Heart left ventricle (tissue), 16 donors: ENCODE data around the gene GABBR2. TPM values are rescaled to one million over a fixed set of nuclear protein-coding genes. Genes with fewer than 3 reads are reported as not detected.

Experiments used
- ATAC-seq, 4 donors: fragments of 200-7000 bp; cut with Tn5 transposase; one replicate each; pipeline ENCODE4 v1.9.1; 2020 to 2022; ENCODE audit warnings: moderate library complexity in 4 of 4, mild to moderate bottlenecking in 3 of 4, moderate number of reproducible peaks in 1 of 4
- DNase-seq, 5 donors: peaks; one replicate each; pipeline ENCODE4 v3.0.0-alpha.2; 2020
- H3K27ac ChIP-seq, 12 donors: fragments of 200-600 bp; sonication (generic) in 4 of 12; one replicate each; pipeline versions ENCODE4 v1.5.0 to v1.8.0; 2016 to 2022; ENCODE audit warnings: mild to moderate bottlenecking in 2 of 12
- H3K27me3 ChIP-seq, 9 donors: fragments of 200-600 bp; sonication (generic) in 2 of 9; one replicate each; pipeline versions ENCODE4 v1.5.1 to v1.8.0; 2016 to 2022; ENCODE audit warnings: mild to moderate bottlenecking in 3 of 9
- H3K36me3 ChIP-seq, 9 donors: fragments of 200-600 bp; sonication (generic) in 2 of 9; one replicate each; pipeline versions ENCODE4 v1.5.0 to v1.8.0; 2018 to 2022; ENCODE audit warnings: mild to moderate bottlenecking in 2 of 9
- H3K4me1 ChIP-seq, 12 donors: fragments of 200-600 bp; sonication (generic) in 4 of 12; one replicate each; pipeline versions ENCODE4 v1.5.0 to v1.8.0; 2016 to 2022; ENCODE audit warnings: mild to moderate bottlenecking in 3 of 12
- H3K4me3 ChIP-seq, 12 donors: fragments of 200-600 bp; sonication (generic) in 4 of 12; one replicate each; pipeline versions ENCODE4 v1.5.0 to v1.8.0; 2017 to 2022; ENCODE audit warnings: mild to moderate bottlenecking in 9 of 12, moderate library complexity in 4 of 12
- H3K9me3 ChIP-seq, 12 donors: fragments of 200-600 bp; sonication (generic) in 4 of 12; one replicate each; pipeline versions ENCODE4 v1.5.0 to v1.8.0; 2016 to 2022; ENCODE audit warnings: mild to moderate bottlenecking in 1 of 12
- POLR2A ChIP-seq, 2 donors: fragments of 450-650 bp; IDR thresholded peaks; one replicate each; pipeline ENCODE4 v1.6.1; 2017; ENCODE audit warnings: antibody characterized with exemption in 2 of 2, mild to moderate bottlenecking in 2 of 2, moderate library complexity in 2 of 2
- WGBS, 4 donors: extraction: QIAGEN DNeasy Blood & Tissue Kit in 2 of 4; methylation state at CpG; one replicate each; pipeline versions ENCODE4 v1.1.5 to v1.1.7; 2013 to 2018; 5-methylcytosine and 5-hydroxymethylcytosine counted together
- intact Hi-C, 10 donors: fragments of 100-400 bp; cut with DNase I; formaldehyde crosslinking; loops; one replicate each; pipeline versions ENCODE4 v1.11.1 to v1.14.2; 2022
- polyA plus RNA-seq, 2 donors: library from polyadenylated mRNA; stranded (reverse); fragments of 200-250 nt; gene quantifications; one replicate each; pipeline ENCODE4 v1.2.3, GENCODE V29; 2013
- total RNA-seq, 9 donors: library from RNA; depleted of rRNA in 2 of 9; stranded (reverse); fragments of >200 nt in 2 of 9; fragmentation: NEBNext Ultra II Directional in 3 of 9; extraction: Animal tissue kit (Norgen Biotek cat#: 25700) in 3 of 9; gene quantifications; one replicate each; pipeline versions ENCODE4 v1.1.0 to v1.2.4, GENCODE V29; 2016 to 2023
- TF ChIP-seq, protein P1 (sequence below), 12 donors: fragments of 200-600 bp; sonication (generic) in 4 of 12; IDR thresholded peaks; one replicate each; pipeline versions ENCODE4 v1.5.0 to v1.8.0; 2018 to 2022; ENCODE audit warnings: antibody characterized with exemption in 12 of 12, mild to moderate bottlenecking in 5 of 12
- donor health status: ischemic (EF 13 %, LVEDD 7.1; RV severe dilation, severe dysfunction).
- donor health status: healthy with polysubstance abuse.
- donor health status: DM: no; HTN: yes; CAD: no.
- donor health status: DM: no; HTN: no; CAD: no.
- donor health status: ischemic (EF 25% LVEDD 6.9; RV normal size, moderate dysfunction).
- donor health status: ischemic (EF 25% LVEDD 5.7; RV mildly dilated, moderate dysfunction).
- donor health status: healthy.
- donor health status: DM: yes; HTN: yes; CAD: no.
- donor health status: ischemic (EF 35%, LVEDD 5.7; RV mildly dilated, moderate dysfunction).
- donor health status: nonischemic (EF 11% LVEDD 7.7; RV severe dilation, severe dysfunction).
- donor health status: DM: yes; HTN: yes; CAD: no.
- donor health status: PGD.
- donor health status: ischemic (EF 29% LVEDD 5.4; RV normal size, mild dysfunction).
- donor health status: nonischemic (EF 23%, LVEDD 6.1; RV moderate dilation, normal function).

GABBR2 gene
- total and polyA plus RNA-seq, 11 donors: 0.11 to 3.4 (median 0.58) TPM

DNA sequence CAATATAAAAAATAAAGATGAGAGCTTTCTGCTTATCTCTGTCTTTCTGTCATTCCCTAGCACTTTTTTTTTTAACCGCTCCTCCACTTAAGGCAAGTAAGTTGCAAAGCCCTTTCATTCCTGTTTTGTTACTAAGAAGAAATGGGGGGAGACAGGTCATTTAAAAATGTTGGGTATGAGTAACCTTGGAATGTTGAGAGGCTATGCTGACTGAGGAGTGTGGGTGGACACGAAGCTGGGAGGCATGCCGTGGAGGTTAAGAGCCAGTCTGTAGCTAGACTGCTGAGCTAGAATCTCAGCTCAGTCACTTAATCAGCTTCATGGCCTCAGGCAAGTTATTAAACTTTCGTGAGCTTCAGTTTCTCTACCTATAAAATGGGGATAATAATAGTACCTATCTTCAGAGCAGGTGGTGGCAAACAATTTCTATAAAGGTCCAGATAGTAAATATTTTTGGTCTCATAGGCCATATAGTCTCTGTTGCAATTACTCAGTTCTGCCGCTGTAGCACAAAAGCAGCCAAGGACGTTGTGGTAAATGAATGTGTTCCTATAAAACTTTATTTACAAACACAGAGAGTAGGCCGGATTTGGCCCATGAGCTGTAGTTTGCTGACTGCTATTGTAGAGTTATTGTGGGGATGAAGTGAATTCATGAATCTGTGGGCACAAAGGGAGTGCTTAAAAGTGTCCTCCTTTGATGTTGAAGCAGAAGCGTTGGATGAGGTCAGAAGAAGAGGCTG lies 220.0 kb downstream of the GABBR2 start:
- ATAC-seq (no peak), DNase-seq (no peak)
- Histone ChIP-seq H3K4me1 (peaks cover 0 to 6% (median 0%) of the 10 kb centered on the region in 12 donors), H3K9me3 (no peaks in the 10 kb centered on the region), H3K36me3 (no peaks in the 10 kb centered on the region), H3K27ac (no peak overlapping the region), H3K4me3 (no peak overlapping the region), H3K27me3 (peaks cover 0 to 7% (median 0%) of the 10 kb centered on the region in 9 donors)
- WGBS, 4 donors: 75 to 88% (median 87%) methylated on average over 8 of the region's 8 CpGs
- TF ChIP-seq POLR2A (IDR thresholded peaks at IDR 0.05): no peak
- TF ChIP-seq, protein P1, sequence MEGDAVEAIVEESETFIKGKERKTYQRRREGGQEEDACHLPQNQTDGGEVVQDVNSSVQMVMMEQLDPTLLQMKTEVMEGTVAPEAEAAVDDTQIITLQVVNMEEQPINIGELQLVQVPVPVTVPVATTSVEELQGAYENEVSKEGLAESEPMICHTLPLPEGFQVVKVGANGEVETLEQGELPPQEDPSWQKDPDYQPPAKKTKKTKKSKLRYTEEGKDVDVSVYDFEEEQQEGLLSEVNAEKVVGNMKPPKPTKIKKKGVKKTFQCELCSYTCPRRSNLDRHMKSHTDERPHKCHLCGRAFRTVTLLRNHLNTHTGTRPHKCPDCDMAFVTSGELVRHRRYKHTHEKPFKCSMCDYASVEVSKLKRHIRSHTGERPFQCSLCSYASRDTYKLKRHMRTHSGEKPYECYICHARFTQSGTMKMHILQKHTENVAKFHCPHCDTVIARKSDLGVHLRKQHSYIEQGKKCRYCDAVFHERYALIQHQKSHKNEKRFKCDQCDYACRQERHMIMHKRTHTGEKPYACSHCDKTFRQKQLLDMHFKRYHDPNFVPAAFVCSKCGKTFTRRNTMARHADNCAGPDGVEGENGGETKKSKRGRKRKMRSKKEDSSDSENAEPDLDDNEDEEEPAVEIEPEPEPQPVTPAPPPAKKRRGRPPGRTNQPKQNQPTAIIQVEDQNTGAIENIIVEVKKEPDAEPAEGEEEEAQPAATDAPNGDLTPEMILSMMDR (IDR thresholded peaks at IDR 0.05): no peak
- intact Hi-C loops: loop anchor here in 1 of 10 donors (10.0 kb wide), 1 partner anchor 56 kb away; no protein-coding TSS in a partner anchor

- DNase-seq (no peak), ATAC-seq (no peak)
- no peaks in the 10 kb centered on the region for H3K36me3 ChIP-seq
- H3K27me3 ChIP-seq: peaks cover 0 to 7% (median 0%) of the 10 kb centered on the region in 9 donors
- no peaks in the 10 kb centered on the region for H3K4me1 ChIP-seq
- no peak overlapping the region for H3K27ac ChIP-seq
- intact Hi-C loops: loop anchor here in 1 of 10 donors (10.0 kb wide), 1 partner anchor 59 kb away; no protein-coding TSS in a partner anchor
- TF ChIP-seq, protein P1 (IDR thresholded peaks at IDR 0.05): no peak
- TF ChIP-seq POLR2A (IDR thresholded peaks at IDR 0.05): no peak
- H3K9me3 ChIP-seq: no peaks in the 10 kb centered on the region
- 62 to 82% (median 70%) methylated on average over 3 to 4 of the region's 4 CpGs for WGBS, 4 donors
- H3K4me3 ChIP-seq: no peak overlapping the region
Observed at GRCh38 chr9:98485706-98486105, 223.0 kb downstream of the GABBR2 start.

GRCh38 chr9:98484162-98484561 lies 224.6 kb downstream of the GABBR2 start:
- WGBS, 4 donors: 40 to 52% (median 45%) methylated on average over 5 of the region's 5 CpGs
- DNase-seq (no peak), ATAC-seq (peak in 3 of 4 donors; percentile 39 to 47 (median 42))
- Histone ChIP-seq H3K27me3 (peaks cover 0 to 7% (median 0%) of the 10 kb centered on the region in 9 donors), H3K4me1 (no peaks in the 10 kb centered on the region), H3K9me3 (no peaks in the 10 kb centered on the region), H3K36me3 (no peaks in the 10 kb centered on the region), H3K27ac (no peak overlapping the region), H3K4me3 (no peak overlapping the region)
- TF ChIP-seq, protein P1 (IDR thresholded peaks at IDR 0.05): peak in 1 of 12 donors; percentile 14
- TF ChIP-seq POLR2A (IDR thresholded peaks at IDR 0.05): no peak
- intact Hi-C loops: loop anchor here in 1 of 10 donors (10.0 kb wide), 1 partner anchor 61 kb away; no protein-coding TSS in a partner anchor

DNA sequence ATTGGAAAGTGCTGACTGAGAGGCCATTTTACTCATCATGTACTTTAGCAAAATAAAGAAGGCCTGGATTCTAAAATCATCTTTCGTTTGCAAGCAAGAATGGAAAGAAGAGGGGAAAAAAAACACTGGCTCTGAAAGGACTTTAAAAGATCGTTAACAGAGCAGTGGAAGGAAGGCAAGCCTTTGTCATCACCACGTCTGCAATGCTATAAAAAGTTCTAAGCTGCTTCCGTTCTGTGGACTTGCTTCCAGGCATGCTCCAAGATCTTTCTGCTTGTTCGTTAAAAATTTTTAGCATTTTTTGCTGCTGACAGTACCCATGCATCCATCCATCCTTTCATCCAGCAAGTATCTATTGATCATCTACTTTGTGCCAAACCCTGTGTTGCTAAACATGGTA lies 226.5 kb downstream of the GABBR2 start:
- Histone ChIP-seq H3K36me3 (no peaks in the 10 kb centered on the region), H3K9me3 (no peaks in the 10 kb centered on the region), H3K4me3 (no peak overlapping the region), H3K4me1 (peaks cover 0 to 7% (median 0%) of the 10 kb centered on the region in 12 donors), H3K27ac (no peak overlapping the region), H3K27me3 (peaks cover 0 to 7% (median 0%) of the 10 kb centered on the region in 9 donors)
- no peak for TF ChIP-seq POLR2A (IDR thresholded peaks at IDR 0.05)
- TF ChIP-seq, protein P1 (IDR thresholded peaks at IDR 0.05): no peak
- ATAC-seq: no peak
- intact Hi-C loops: loop anchor here in 1 of 10 donors (10.0 kb wide), 1 partner anchor 63 kb away; no protein-coding TSS in a partner anchor
- DNase-seq: no peak
- WGBS, 4 donors: 57 to 60% (median 58%) methylated on average over 5 of the region's 5 CpGs
